Testis (tissue), 2 donors: Measurements from ENCODE around the gene PNCK.

Source experiments
- CTCF ChIP-seq, 3 experiments: fragments of 450-650 bp in 2 of 3; fragments of 200-600 bp in 1 of 3; sonication (generic) in 1 of 3; IDR thresholded peaks; one replicate each; pipeline ENCODE4 v1.5.1; 2016 to 2019; ENCODE audit warnings: antibody characterized with exemption in 3 of 3, mild to moderate bottlenecking in 2 of 3, moderate library complexity in 1 of 3
- POLR2A ChIP-seq: fragments of 450-650 bp; IDR thresholded peaks from one replicate; pipeline ENCODE4 v1.6.1; 2017; ENCODE audit warnings: antibody characterized with exemption, mild to moderate bottlenecking, moderate library complexity

GRCh38 chrX:153634832-153635231 is 38.8 kb downstream of the PNCK start:
- TF ChIP-seq CTCF (IDR thresholded peaks at IDR 0.05) (no peak), POLR2A (no peak)
